H1 (cell line): ENCODE measurements around the gene GPBP1. TPM values are rescaled to one million over a fixed set of nuclear protein-coding genes. Genes with fewer than 3 reads are reported as not detected.

ENCODE experiments used
- CTCF ChIA-PET: fragments of 300-600 bp; sonication (Branson Sonifier 250); formaldehyde crosslinking; loops from one replicate; lab custom pipeline; 2021; ENCODE audit not compliant: partially characterized antibody; lab: Charles Lee
- POLR2A ChIA-PET: fragments of 300-600 bp; sonication (Branson Sonifier 250); formaldehyde crosslinking; loops from one replicate; lab custom pipeline; 2021; ENCODE audit warnings: inconsistent platforms; ENCODE audit not compliant: partially characterized antibody; lab: Charles Lee
- DNase-seq, 2 experiments: peaks; one replicate each; pipeline versions ENCODE4 v3.0.0 to v3.0.0-alpha.2; 2010 to 2022; ENCODE audit warnings: low spot score in 2 of 2, low read depth in 1 of 2, mixed read lengths in 1 of 2
- FAIRE-seq: peaks from 2 replicates; lab custom pipeline; 2011; peaks lifted over from hg19 to GRCh38; lab: Jason Lieb, UNC
- H2AFZ ChIP-seq: 2 replicates; pipeline ENCODE4 v1.8.1; 2012; ENCODE audit warnings: low read length, inconsistent platforms
- H2AK5ac ChIP-seq: 2 replicates; pipeline ENCODE4 v1.6.1; 2013; ENCODE audit warnings: low read depth, low read length
- H2BK120ac ChIP-seq: replicated peaks from 2 replicates; pipeline ENCODE3; 2013; ENCODE audit warnings: low read depth, low read length, inconsistent platforms
- H2BK12ac ChIP-seq: 2 replicates; pipeline ENCODE4 v1.6.1; 2013; ENCODE audit warnings: low read depth, low read length
- H2BK15ac ChIP-seq: 2 replicates; pipeline ENCODE4 v1.6.1; 2013; ENCODE audit warnings: low read length
- H2BK20ac ChIP-seq: 2 replicates; pipeline ENCODE4 v1.6.1; 2013; ENCODE audit warnings: low read length
- H2BK5ac ChIP-seq: 2 replicates; pipeline ENCODE4 v1.6.1; 2013; ENCODE audit warnings: low read depth, low read length
- H3K14ac ChIP-seq: 2 replicates; pipeline ENCODE4 v1.6.1; 2013; ENCODE audit warnings: inconsistent platforms; ENCODE audit not compliant: insufficient read length
- H3K18ac ChIP-seq: 2 replicates; pipeline ENCODE4 v1.6.1; 2013; ENCODE audit warnings: low read length; ENCODE audit errors: extremely low read depth
- H3K23ac ChIP-seq: 2 replicates; pipeline ENCODE4 v1.6.1; 2013; ENCODE audit warnings: inconsistent platforms; ENCODE audit not compliant: insufficient read length
- H3K23me2 ChIP-seq: 2 replicates; pipeline ENCODE4 v1.6.1; 2013; ENCODE audit warnings: low read depth, low read length
- H3K27ac ChIP-seq: 2 replicates; pipeline ENCODE4 v1.6.1; 2011; ENCODE audit warnings: low read depth, low read length, inconsistent platforms
- H3K27me3 ChIP-seq, 4 experiments: replicated peaks in 1 of 4; 1 replicate in 1 of 4; 2 replicates in 3 of 4; pipeline versions ENCODE4 v1.6.1 to v1.8.1; 2011 to 2013; ENCODE audit warnings: low read length in 3 of 4, mild to moderate bottlenecking in 3 of 4, inconsistent platforms in 2 of 4, mixed read lengths in 2 of 4, moderate library complexity in 1 of 4; ENCODE audit not compliant: control insufficient read depth in 3 of 4, insufficient read depth in 3 of 4; ENCODE audit errors: extremely low read depth in 1 of 4
- H3K36me3 ChIP-seq, 4 experiments: 2 replicates each; pipeline versions ENCODE4 v1.6.1 to v1.8.1; 2011 to 2013; ENCODE audit warnings: mild to moderate bottlenecking in 4 of 4, low read length in 3 of 4, moderate library complexity in 2 of 4, control low read depth in 1 of 4, inconsistent platforms in 1 of 4; ENCODE audit not compliant: insufficient read depth in 4 of 4, control insufficient read depth in 2 of 4
- H3K4ac ChIP-seq: replicated peaks from 2 replicates; pipeline ENCODE3; 2013; ENCODE audit warnings: low read length, low read depth, mixed read lengths, inconsistent platforms; ENCODE audit not compliant: insufficient read length
- H3K4me1 ChIP-seq, 4 experiments: replicated peaks in 1 of 4; 1 replicate in 1 of 4; 2 replicates in 3 of 4; pipeline versions ENCODE4 v1.6.1 to v1.8.1; 2011 to 2013; ENCODE audit warnings: low read length in 3 of 4, inconsistent platforms in 2 of 4, mixed read lengths in 1 of 4; ENCODE audit not compliant: insufficient read depth in 4 of 4, control insufficient read depth in 3 of 4
- H3K4me2 ChIP-seq, 2 experiments: 2 replicates each; pipeline versions ENCODE4 v1.6.1 to v1.8.1; 2011 to 2013; ENCODE audit warnings: low read depth in 2 of 2, low read length in 2 of 2, control low read depth in 1 of 2, inconsistent platforms in 1 of 2, mild to moderate bottlenecking in 1 of 2; ENCODE audit not compliant: insufficient read depth in 1 of 2
- H3K4me3 ChIP-seq, 4 experiments: fragments of 200-600, 300-600 bp in 1 of 4; sonication (generic), shearing (Covaris generic), sonication (Bioruptor Twin) in 1 of 4; 2 replicates each; pipeline versions ENCODE4 v1.5.1 to v1.8.1; 2011 to 2016; ENCODE audit warnings: low read length in 4 of 4, low read depth in 3 of 4, control low read depth in 2 of 4, inconsistent platforms in 2 of 4, mild to moderate bottlenecking in 2 of 4, mixed read lengths in 1 of 4, moderate library complexity in 1 of 4; ENCODE audit not compliant: insufficient read depth in 2 of 4; ENCODE audit errors: extremely low read depth in 1 of 4
- H3K56ac ChIP-seq: replicated peaks from 2 replicates; pipeline ENCODE3; 2013; ENCODE audit warnings: low read depth, mild to moderate bottlenecking, mixed read lengths, low read length, inconsistent platforms; ENCODE audit not compliant: insufficient read length
- H3K79me1 ChIP-seq: 2 replicates; pipeline ENCODE4 v1.6.1; 2013; ENCODE audit warnings: low read depth, low read length, control low read depth
- H3K79me2 ChIP-seq, 2 experiments: 2 replicates each; pipeline versions ENCODE4 v1.6.1 to v1.8.1; 2012 to 2013; ENCODE audit warnings: low read length in 2 of 2, mild to moderate bottlenecking in 2 of 2, inconsistent platforms in 1 of 2; ENCODE audit not compliant: insufficient read depth in 2 of 2, control insufficient read depth in 1 of 2
- H3K9ac ChIP-seq, 4 experiments: replicated peaks in 1 of 4; 1 replicate in 1 of 4; 2 replicates in 3 of 4; pipeline versions ENCODE4 v1.6.1 to v1.8.1; 2011 to 2013; ENCODE audit warnings: low read depth in 3 of 4, low read length in 3 of 4, control low read depth in 2 of 4, mild to moderate bottlenecking in 2 of 4, moderate library complexity in 2 of 4, inconsistent platforms in 1 of 4; ENCODE audit errors: extremely low read depth in 1 of 4
- H3K9me3 ChIP-seq, 2 experiments: 2 replicates each; pipeline versions ENCODE4 v1.6.1 to v1.8.1; 2012 to 2013; ENCODE audit warnings: mild to moderate bottlenecking in 2 of 2, moderate library complexity in 2 of 2, control low read depth in 1 of 2, inconsistent platforms in 1 of 2, low read depth in 1 of 2, low read length in 1 of 2, mixed read lengths in 1 of 2; ENCODE audit not compliant: insufficient read depth in 2 of 2
- H4K20me1 ChIP-seq, 2 experiments: replicated peaks in 1 of 2; 2 replicates each; pipeline versions ENCODE3 to v1.8.1; 2011 to 2013; ENCODE audit warnings: inconsistent platforms in 2 of 2, low read length in 2 of 2, mild to moderate bottlenecking in 1 of 2; ENCODE audit not compliant: insufficient read depth in 2 of 2, control insufficient read depth in 1 of 2
- H4K5ac ChIP-seq: 2 replicates; pipeline ENCODE4 v1.6.1; 2013; ENCODE audit warnings: low read length, low read depth, mixed read lengths, inconsistent platforms; ENCODE audit not compliant: insufficient read length
- H4K8ac ChIP-seq: 2 replicates; pipeline ENCODE4 v1.8.0; 2013; ENCODE audit warnings: mild to moderate bottlenecking, moderate library complexity, low read length, inconsistent platforms; ENCODE audit not compliant: insufficient read depth; ENCODE audit errors: extremely low read depth
- H4K91ac ChIP-seq: replicated peaks from 2 replicates; pipeline ENCODE3; 2013; ENCODE audit warnings: low read length, mixed read lengths, inconsistent platforms; ENCODE audit not compliant: insufficient read length
- CBX5 ChIP-seq: fragments of 300-800, 300-1000 bp; sonication (generic); IDR thresholded peaks from 2 replicates; pipeline ENCODE4 v1.7.1; 2016; ENCODE audit warnings: antibody characterized with exemption, low read length, low read depth
- CHD1 ChIP-seq: IDR thresholded peaks from 2 replicates; pipeline ENCODE4 v1.6.1; 2012; ENCODE audit warnings: low read depth, low read length, improper control_type of control experiment
- GTF2F1 ChIP-seq: IDR thresholded peaks from 2 replicates; pipeline ENCODE4 v1.6.1; 2012; ENCODE audit warnings: low read depth, low read length, improper control_type of control experiment, borderline replicate concordance
- JUND ChIP-seq: IDR thresholded peaks from 2 replicates; pipeline ENCODE4 v1.6.1; 2011; ENCODE audit warnings: mild to moderate bottlenecking, improper control_type of control experiment, low read length
- KDM1A ChIP-seq: fragments of 200-600, 300-600 bp; sonication (generic); IDR thresholded peaks from 2 replicates; pipeline ENCODE4 v1.7.1; 2016; ENCODE audit warnings: mild to moderate bottlenecking, low read length, borderline replicate concordance
- MAFK ChIP-seq: IDR thresholded peaks from 2 replicates; pipeline ENCODE4 v1.6.1; 2012; ENCODE audit warnings: low read depth, mild to moderate bottlenecking, improper control_type of control experiment, low read length
- NRF1 ChIP-seq: IDR thresholded peaks from 2 replicates; pipeline ENCODE4 v1.6.1; 2011; ENCODE audit warnings: mild to moderate bottlenecking, low read depth, low read length, improper control_type of control experiment
- RBBP5 ChIP-seq: IDR thresholded peaks from 2 replicates; pipeline ENCODE4 v1.7.1; 2012; ENCODE audit warnings: low read depth, mild to moderate bottlenecking, inconsistent platforms, low read length, moderate library complexity, borderline replicate concordance
- SP2 ChIP-seq: IDR thresholded peaks from 2 replicates; pipeline ENCODE4 v1.6.1; 2012; ENCODE audit warnings: mild to moderate bottlenecking, low read length, inconsistent platforms
- SP4 ChIP-seq: IDR thresholded peaks from 2 replicates; pipeline ENCODE4 v1.6.1; 2012; ENCODE audit warnings: low read length, inconsistent platforms
- TAF1 ChIP-seq: IDR thresholded peaks from 2 replicates; pipeline ENCODE4 v1.6.1; 2011; ENCODE audit warnings: mild to moderate bottlenecking, low read depth, low read length
- TAF7 ChIP-seq: optimal IDR thresholded peaks from 2 replicates; pipeline ENCODE3; 2011; ENCODE audit warnings: low read depth, mild to moderate bottlenecking, inconsistent platforms, low read length, moderate library complexity, borderline replicate concordance
- TBP ChIP-seq: IDR thresholded peaks from 2 replicates; pipeline ENCODE4 v1.6.1; 2011; ENCODE audit warnings: low read depth, low read length, improper control_type of control experiment
- YY1 ChIP-seq: IDR thresholded peaks from 2 replicates; pipeline ENCODE4 v1.6.1; 2011; ENCODE audit warnings: low read depth, mild to moderate bottlenecking, low read length
- WGBS, 2 experiments: shearing (Covaris generic) in 1 of 2; methylation state at CpG; one replicate each; pipeline versions ENCODE4 v1.1.6 to v1.1.7; 2013 to 2015; ENCODE audit warnings: low lambda C conversion rate in 2 of 2, mixed read lengths in 2 of 2, inconsistent platforms in 1 of 2, low coverage in 1 of 2, missing lambda C conversion rate in 1 of 2; ENCODE audit not compliant: insufficient replicate concordance in 2 of 2, insufficient coverage in 1 of 2, insufficient read length in 1 of 2; ENCODE audit errors: extremely low coverage in 1 of 2, missing lambda C conversion rate in 1 of 2; 5-methylcytosine and 5-hydroxymethylcytosine counted together
- polyA plus RNA-seq, 7 experiments: library from polyadenylated mRNA; depleted of rRNA in 3 of 7; stranded (reverse) in 5 of 7; unstranded in 2 of 7; fragments of >200 nt in 5 of 7; fragments of 200-250 nt in 2 of 7; gene quantifications; 1 replicate in 5 of 7; 2 replicates in 1 of 7; 4 replicates in 1 of 7; pipeline versions ENCODE4 v1.2.1 to v1.2.3, GENCODE V29; 2011 to 2013; ENCODE audit warnings: missing spikeins in 2 of 7, mixed read lengths in 2 of 7
- total RNA-seq: library from RNA; stranded (reverse); fragmentation: NEBNext Ultra II Directional; extraction: Animal tissue kit (Norgen Biotek cat#: 25700); gene quantifications from 2 replicates; pipeline ENCODE4 v1.2.1, GENCODE V29; 2021
- TF ChIP-seq, protein P1 (sequence below): IDR thresholded peaks from 2 replicates; pipeline ENCODE4 v1.6.1; 2012; ENCODE audit warnings: inconsistent platforms

The GPBP1 gene
- total and polyA plus RNA-seq, 2 of the 8 experiments (the other 6 are each of a cell fraction or from before 2014, with no cell fraction given), result 29.2 to 108 TPM

DNA sequence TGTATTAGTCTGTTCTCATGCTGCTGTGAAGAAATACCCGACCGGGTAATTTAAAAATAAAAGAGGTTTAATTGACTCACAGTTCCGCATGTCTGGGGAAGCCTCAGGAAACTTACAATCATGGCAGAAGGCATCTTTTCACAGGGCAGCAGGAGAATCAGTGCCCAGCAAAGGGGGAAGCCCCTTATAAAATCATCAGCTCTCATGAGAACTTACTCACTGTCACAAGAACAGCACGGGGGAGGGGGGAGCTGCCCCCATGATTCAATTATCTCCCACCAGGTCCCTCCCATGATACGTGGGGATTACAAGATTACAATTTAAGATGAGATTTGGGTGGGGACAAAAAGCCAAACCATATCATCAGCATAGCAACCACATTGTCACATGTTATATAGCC lies 102.5 kb downstream of the GPBP1 start:
- Histone ChIP-seq H2BK12ac (no peak overlapping the region), H3K18ac (no peak overlapping the region), H3K27me3 (no peaks in the 10 kb centered on the region), H3K23ac (no peak overlapping the region), H4K91ac (no peak overlapping the region), H2AK5ac (no peak overlapping the region), H4K8ac (no peak overlapping the region), H3K9ac (no peak overlapping the region), H4K5ac (no peak overlapping the region), H3K14ac (no peak overlapping the region), H3K36me3 (no peaks in the 10 kb centered on the region), H3K4me3 (no peak overlapping the region), H3K4me1 (no peaks in the 10 kb centered on the region), H3K4me2 (no peak overlapping the region), H2BK120ac (no peak overlapping the region), H3K27ac (no peak overlapping the region), H2AFZ (no peak overlapping the region), H2BK15ac (no peak overlapping the region), H3K4ac (no peak overlapping the region), H3K56ac (no peak overlapping the region), H2BK5ac (no peak overlapping the region), H3K9me3 (no peaks in the 10 kb centered on the region), H2BK20ac (no peak overlapping the region), H3K23me2 (no peaks in the 10 kb centered on the region), H4K20me1 (no peaks in the 10 kb centered on the region), H3K79me1 (no peaks in the 10 kb centered on the region), H3K79me2 (no peaks in the 10 kb centered on the region)
- FAIRE-seq (no peak), DNase-seq (no peak)
- ChIA-PET POLR2A (no interaction called here), CTCF (interaction anchor here (1.0 to 1.6 kb wide), 2 partner anchors 8 to 10 kb away, joined by 3 read pairs; no protein-coding TSS in a partner anchor)
- WGBS, 2 experiments, result 87% methylated on average over 5 of the region's 5 CpGs; no CpG with 5 or more reads in 1 of the 2 experiments
- TF ChIP-seq TBP, result no peak
- no peak for TF ChIP-seq SP2
- no peak for TF ChIP-seq GTF2F1
- no peak for TF ChIP-seq RBBP5
- no peak for TF ChIP-seq JUND
- TF ChIP-seq TAF7, result no peak
- TF ChIP-seq CHD1, result no peak
- no peak for TF ChIP-seq YY1
- no peak for TF ChIP-seq NRF1
- TF ChIP-seq TAF1, result no peak
- no peak for TF ChIP-seq MAFK
- TF ChIP-seq, protein P1, sequence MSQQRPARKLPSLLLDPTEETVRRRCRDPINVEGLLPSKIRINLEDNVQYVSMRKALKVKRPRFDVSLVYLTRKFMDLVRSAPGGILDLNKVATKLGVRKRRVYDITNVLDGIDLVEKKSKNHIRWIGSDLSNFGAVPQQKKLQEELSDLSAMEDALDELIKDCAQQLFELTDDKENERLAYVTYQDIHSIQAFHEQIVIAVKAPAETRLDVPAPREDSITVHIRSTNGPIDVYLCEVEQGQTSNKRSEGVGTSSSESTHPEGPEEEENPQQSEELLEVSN, result no peak
- TF ChIP-seq CBX5, result no peak
- TF ChIP-seq KDM1A, result no peak
- TF ChIP-seq SP4, result no peak
